Spinal cord (tissue), 10 donors: ENCODE results near the gene POLD1. TPM values are rescaled to one million over a fixed set of nuclear protein-coding genes. Genes with fewer than 3 reads are reported as not detected.
A peak's percentile ranks its signal among the peaks of the same experiment; 100 is the strongest.
"Not testable (repeated sequence)": the region's sequence is repeated elsewhere in the genome, so short reads cannot be mapped to it uniquely, and the experiment has no call there.

Experiments
- DNase-seq, 6 donors: peaks; one replicate each; pipeline versions ENCODE4 v3.0.0 to v3.0.0-alpha.2; 2013 to 2015; ENCODE audit warnings: low spot score in 6 of 6, low read depth in 4 of 6
- H3K27ac ChIP-seq: one replicate; pipeline ENCODE4 v1.5.1; 2013; ENCODE audit warnings: low read depth, low read length, control low read depth
- H3K27me3 ChIP-seq: one replicate; pipeline ENCODE4 v1.6.1; 2013; ENCODE audit warnings: low read length; ENCODE audit not compliant: control insufficient read depth, insufficient read depth
- H3K36me3 ChIP-seq: one replicate; pipeline ENCODE4 v1.6.1; 2013; ENCODE audit warnings: low read length; ENCODE audit not compliant: control insufficient read depth, insufficient read depth
- H3K4me1 ChIP-seq: one replicate; pipeline ENCODE4 v1.6.1; 2013; ENCODE audit warnings: low read length; ENCODE audit not compliant: control insufficient read depth, insufficient read depth
- H3K4me3 ChIP-seq: one replicate; pipeline ENCODE4 v1.5.1; 2013; ENCODE audit warnings: low read depth, low read length, control low read depth
- H3K9me3 ChIP-seq: one replicate; pipeline ENCODE4 v1.6.1; 2013; ENCODE audit warnings: low read length; ENCODE audit not compliant: control insufficient read depth, insufficient read depth
- WGBS: methylation state at CpG from one replicate; pipeline ENCODE4 v1.1.5; 2013; ENCODE audit warnings: missing lambda C conversion rate; ENCODE audit not compliant: insufficient coverage; 5-methylcytosine and 5-hydroxymethylcytosine counted together
- polyA plus RNA-seq, 2 donors: library from polyadenylated mRNA; unstranded; fragments of 120-200 nt; gene quantifications; one replicate each; pipeline ENCODE4 v1.2.1, GENCODE V29; 2013; ENCODE audit not compliant: insufficient read length in 2 of 2
- total RNA-seq, 2 donors: library from RNA; depleted of rRNA in 1 of 2; stranded (reverse); fragments of 120-200 nt in 1 of 2; fragments of >200 nt in 1 of 2; gene quantifications; one replicate each; pipeline versions ENCODE4 v1.2.3 to v1.2.4, GENCODE V29; 2013 to 2014
- donor health status: healthy.

The POLD1 gene
- total and polyA plus RNA-seq, 4 donors, result 13.1 to 29.1 (median 25.0) TPM

GRCh38 chr19:50352242-50352641 lies 31.9 kb upstream of the POLD1 start:
- no peak overlapping the region for H3K27ac ChIP-seq
- no peaks in the 10 kb centered on the region for H3K9me3 ChIP-seq
- peak in 1 of 6 donors; percentile 23 for DNase-seq
- 78% methylated on average over 2 of the region's 4 CpGs for WGBS
- H3K27me3 ChIP-seq, result no peaks in the 10 kb centered on the region
- peaks cover 7% of the 10 kb centered on the region for H3K4me1 ChIP-seq
- no peaks in the 10 kb centered on the region for H3K36me3 ChIP-seq
- no peak overlapping the region for H3K4me3 ChIP-seq

GRCh38 chr19:50353487-50353880 lies 30.7 kb upstream of the POLD1 start:
- WGBS, result 94% methylated on average over 7 of the region's 7 CpGs

GRCh38 chr19:50356691-50357177 lies 27.4 kb upstream of the POLD1 start:
- Histone ChIP-seq H3K9me3 (no peaks in the 10 kb centered on the region), H3K4me1 (peaks cover 32% of the 10 kb centered on the region), H3K27ac (no peak overlapping the region), H3K4me3 (peak overlapping the region; percentile 52), H3K27me3 (no peaks in the 10 kb centered on the region), H3K36me3 (no peaks in the 10 kb centered on the region)
- WGBS, result 46% methylated on average over 10 of the region's 13 CpGs
- no peak for DNase-seq

More at GRCh38 chr19:50353487-50353880, 30.7 kb upstream of the POLD1 start:
- not testable (repeated sequence) for H3K4me3 ChIP-seq, H3K27me3 ChIP-seq, H3K9me3 ChIP-seq, H3K27ac ChIP-seq, DNase-seq, H3K36me3 ChIP-seq
- peaks cover 19% of the 10 kb centered on the region for H3K4me1 ChIP-seq

GRCh38 chr19:50357178-50358100 lies 26.7 kb upstream of the POLD1 start:
- H3K27ac ChIP-seq, result peak overlapping the region; percentile 88
- H3K4me3 ChIP-seq, result peak overlapping the region; percentile 52
- peaks cover 32% of the 10 kb centered on the region for H3K4me1 ChIP-seq
- no peaks in the 10 kb centered on the region for H3K27me3 ChIP-seq
- H3K9me3 ChIP-seq, result no peaks in the 10 kb centered on the region
- 9% methylated on average over 42 of the region's 54 CpGs for WGBS
- DNase-seq, result peak in 4 of 6 donors; percentile 44 to 94 (median 72)
- no peaks in the 10 kb centered on the region for H3K36me3 ChIP-seq

GRCh38 chr19:50358483-50359327 lies 25.4 kb upstream of the POLD1 start:
- peak in 4 of 6 donors; percentile 55 to 95 (median 74) for DNase-seq
- 32% methylated on average over 51 of the region's 54 CpGs for WGBS
- no peak overlapping the region for H3K27ac ChIP-seq

GRCh38 chr19:50359328-50359818 lies 24.8 kb upstream of the POLD1 start:
- no peaks in the 10 kb centered on the region for H3K36me3 ChIP-seq
- H3K4me3 ChIP-seq, result no peak overlapping the region
- peaks cover 32% of the 10 kb centered on the region for H3K4me1 ChIP-seq
- no peak overlapping the region for H3K27ac ChIP-seq
- 93% methylated on average over 9 of the region's 11 CpGs for WGBS
- no peaks in the 10 kb centered on the region for H3K27me3 ChIP-seq
- DNase-seq, result no peak
- H3K9me3 ChIP-seq, result no peaks in the 10 kb centered on the region

More at GRCh38 chr19:50358483-50359327, 25.4 kb upstream of the POLD1 start:
- Histone ChIP-seq H3K4me1 (peaks cover 32% of the 10 kb centered on the region), H3K4me3 (peak overlapping the region; percentile 52), H3K27me3 (no peaks in the 10 kb centered on the region), H3K36me3 (no peaks in the 10 kb centered on the region), H3K9me3 (no peaks in the 10 kb centered on the region)

GRCh38 chr19:50361290-50362029 lies 22.7 kb upstream of the POLD1 start:
- DNase-seq, result no peak
- Histone ChIP-seq H3K4me1 (peaks cover 32% of the 10 kb centered on the region), H3K27ac (no peak overlapping the region), H3K4me3 (no peak overlapping the region), H3K9me3 (no peaks in the 10 kb centered on the region), H3K36me3 (no peaks in the 10 kb centered on the region), H3K27me3 (no peaks in the 10 kb centered on the region)
- 57% methylated on average over 2 of the region's 7 CpGs for WGBS

GRCh38 chr19:50362030-50362412 lies 22.1 kb upstream of the POLD1 start:
- Histone ChIP-seq H3K4me3 (no peak overlapping the region), H3K4me1 (peaks cover 28% of the 10 kb centered on the region), H3K27ac (no peak overlapping the region), H3K9me3 (no peaks in the 10 kb centered on the region), H3K36me3 (no peaks in the 10 kb centered on the region), H3K27me3 (no peaks in the 10 kb centered on the region)
- DNase-seq, result no peak
- 100% methylated on average over 4 of the region's 7 CpGs for WGBS
